Lung (tissue), 12 donors: ENCODE measurements around the gene TTLL7. TPM values are rescaled to one million over a fixed set of nuclear protein-coding genes. Genes with fewer than 3 reads are reported as not detected.
"Not testable (repeated sequence)": the region's sequence is repeated elsewhere in the genome, so short reads cannot be mapped to it uniquely, and the experiment has no call there.

Experiments
- ATAC-seq: fragments of 200-7000 bp; cut with Tn5 transposase; one replicate; pipeline ENCODE4 v1.9.1; 2020; ENCODE audit warnings: moderate number of reproducible peaks; ENCODE audit not compliant: insufficient read depth, low FRiP score
- DNase-seq, 3 donors: peaks; one replicate each; pipeline ENCODE4 v3.0.0-alpha.2; 2013 to 2017
- H3K27ac ChIP-seq, 2 donors: one replicate each; pipeline ENCODE4 v1.5.1; 2013; ENCODE audit warnings: mild to moderate bottlenecking in 2 of 2, moderate library complexity in 2 of 2, control low read depth in 1 of 2, inconsistent platforms in 1 of 2, low read depth in 1 of 2, low read length in 1 of 2
- H3K27me3 ChIP-seq, 3 donors: one replicate each; pipeline ENCODE4 v1.5.1; 2013; ENCODE audit warnings: low read length in 2 of 3; ENCODE audit not compliant: control insufficient read depth in 3 of 3, insufficient read depth in 3 of 3
- H3K36me3 ChIP-seq, 4 donors: one replicate each; pipeline ENCODE4 v1.5.1; 2013; ENCODE audit warnings: low read length in 4 of 4, mild to moderate bottlenecking in 1 of 4, moderate library complexity in 1 of 4; ENCODE audit not compliant: control insufficient read depth in 4 of 4, insufficient read depth in 4 of 4
- H3K4me1 ChIP-seq, 5 donors: one replicate each; pipeline ENCODE4 v1.5.1; 2013; ENCODE audit warnings: low read length in 5 of 5, mild to moderate bottlenecking in 2 of 5, moderate library complexity in 1 of 5; ENCODE audit not compliant: control insufficient read depth in 5 of 5, insufficient read depth in 5 of 5
- H3K4me3 ChIP-seq: one replicate; pipeline ENCODE4 v1.5.1; 2013; ENCODE audit warnings: mild to moderate bottlenecking, control low read depth, moderate library complexity
- H3K9ac ChIP-seq, 2 donors: one replicate each; pipeline ENCODE4 v1.5.1; 2013; ENCODE audit warnings: low read length in 2 of 2, control low read depth in 1 of 2; ENCODE audit not compliant: insufficient read depth in 1 of 2
- H3K9me3 ChIP-seq, 4 donors: one replicate each; pipeline ENCODE4 v1.5.1; 2013; ENCODE audit warnings: low read length in 3 of 4, mild to moderate bottlenecking in 1 of 4, moderate library complexity in 1 of 4; ENCODE audit not compliant: control insufficient read depth in 4 of 4, insufficient read depth in 3 of 4
- WGBS, 2 donors: extraction: QIAGEN DNeasy Blood & Tissue Kit; methylation state at CpG; one replicate each; pipeline ENCODE4 v1.1.7; 2013; 5-methylcytosine and 5-hydroxymethylcytosine counted together
- polyA plus RNA-seq, 2 donors: library from polyadenylated mRNA; stranded (reverse); fragments of 200-250 nt; gene quantifications; one replicate each; pipeline ENCODE4 v1.2.1, GENCODE V29; 2013
- total RNA-seq, 2 donors: library from RNA; depleted of rRNA in 1 of 2; stranded (reverse); fragments of >200 nt in 1 of 2; gene quantifications; one replicate each; pipeline ENCODE4 v1.2.1, GENCODE V29; 2014 to 2021
- TF ChIP-seq, protein P1 (sequence below): IDR thresholded peaks from 2 replicates; pipeline ENCODE4 v1.5.1; 2012; ENCODE audit warnings: mild to moderate bottlenecking; ENCODE audit errors: control extremely low read depth, extremely low read depth
- donor health status: control.
- donor health status: control.
- donor health status: Bipolar disorder and iron deficiency.
- donor health status: healthy.
- donor health status: DM: yes; HTN: yes; CAD: no.

Gene TTLL7
- total and polyA plus RNA-seq, 4 donors = 1.4 to 13.8 (median 9.1) TPM

DNA sequence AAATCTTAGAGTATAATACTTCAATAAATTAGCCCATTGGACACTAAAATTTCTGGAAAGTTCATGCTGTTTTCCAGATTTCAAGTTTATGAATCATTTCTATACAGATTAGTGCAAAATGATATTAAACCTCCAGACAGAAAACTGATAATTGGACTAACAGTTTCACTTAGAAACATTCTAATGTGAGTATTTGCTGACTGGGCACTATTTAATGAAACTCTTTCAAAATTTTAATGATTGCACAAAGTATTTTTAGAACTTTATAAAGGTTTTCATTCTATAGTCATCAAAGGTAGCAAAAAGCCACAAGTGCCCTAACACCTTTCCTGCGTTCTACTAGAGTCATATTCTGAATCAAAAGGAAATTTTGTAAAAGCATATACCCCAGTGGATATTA lies 81.0 kb downstream of the TTLL7 start:
- ATAC-seq (no peak), DNase-seq (no peak)
- Histone ChIP-seq H3K9me3 (no peaks in the 10 kb centered on the region), H3K36me3 (no peaks in the 10 kb centered on the region), H3K4me3 (no peak overlapping the region), H3K4me1 (no peaks in the 10 kb centered on the region), H3K27ac (no peak overlapping the region), H3K9ac (no peak overlapping the region), H3K27me3 (no peaks in the 10 kb centered on the region)
- TF ChIP-seq, protein P1, sequence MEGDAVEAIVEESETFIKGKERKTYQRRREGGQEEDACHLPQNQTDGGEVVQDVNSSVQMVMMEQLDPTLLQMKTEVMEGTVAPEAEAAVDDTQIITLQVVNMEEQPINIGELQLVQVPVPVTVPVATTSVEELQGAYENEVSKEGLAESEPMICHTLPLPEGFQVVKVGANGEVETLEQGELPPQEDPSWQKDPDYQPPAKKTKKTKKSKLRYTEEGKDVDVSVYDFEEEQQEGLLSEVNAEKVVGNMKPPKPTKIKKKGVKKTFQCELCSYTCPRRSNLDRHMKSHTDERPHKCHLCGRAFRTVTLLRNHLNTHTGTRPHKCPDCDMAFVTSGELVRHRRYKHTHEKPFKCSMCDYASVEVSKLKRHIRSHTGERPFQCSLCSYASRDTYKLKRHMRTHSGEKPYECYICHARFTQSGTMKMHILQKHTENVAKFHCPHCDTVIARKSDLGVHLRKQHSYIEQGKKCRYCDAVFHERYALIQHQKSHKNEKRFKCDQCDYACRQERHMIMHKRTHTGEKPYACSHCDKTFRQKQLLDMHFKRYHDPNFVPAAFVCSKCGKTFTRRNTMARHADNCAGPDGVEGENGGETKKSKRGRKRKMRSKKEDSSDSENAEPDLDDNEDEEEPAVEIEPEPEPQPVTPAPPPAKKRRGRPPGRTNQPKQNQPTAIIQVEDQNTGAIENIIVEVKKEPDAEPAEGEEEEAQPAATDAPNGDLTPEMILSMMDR = no peak
- 90 to 92% methylated on average over 1 of the region's 1 CpG for WGBS, 2 donors

DNA sequence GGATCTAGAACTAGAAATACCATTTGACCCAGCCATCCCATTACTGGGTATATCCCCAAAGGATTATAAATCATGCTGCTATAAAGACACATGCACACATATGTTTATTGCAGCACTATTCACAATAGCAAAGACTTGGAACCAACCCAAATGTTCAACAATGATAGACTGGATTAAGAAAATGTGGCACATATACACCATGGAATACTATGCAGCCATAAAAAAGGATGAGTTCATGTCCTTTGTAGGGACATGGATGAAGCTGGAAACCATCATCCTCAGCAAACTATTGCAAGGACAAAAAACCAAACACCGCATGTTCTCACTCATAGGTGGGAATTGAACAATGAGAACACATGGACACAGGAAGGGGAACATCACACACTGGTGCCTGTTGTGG lies 82.8 kb downstream of the TTLL7 start:
- not testable (repeated sequence) for H3K27ac ChIP-seq, H3K4me1 ChIP-seq, H3K4me3 ChIP-seq, DNase-seq, H3K27me3 ChIP-seq, H3K9ac ChIP-seq, H3K9me3 ChIP-seq, ATAC-seq, H3K36me3 ChIP-seq
- 100% methylated on average over 1 of the region's 1 CpG; no CpG with 5 or more reads in 1 of the 2 donors for WGBS, 2 donors

DNA sequence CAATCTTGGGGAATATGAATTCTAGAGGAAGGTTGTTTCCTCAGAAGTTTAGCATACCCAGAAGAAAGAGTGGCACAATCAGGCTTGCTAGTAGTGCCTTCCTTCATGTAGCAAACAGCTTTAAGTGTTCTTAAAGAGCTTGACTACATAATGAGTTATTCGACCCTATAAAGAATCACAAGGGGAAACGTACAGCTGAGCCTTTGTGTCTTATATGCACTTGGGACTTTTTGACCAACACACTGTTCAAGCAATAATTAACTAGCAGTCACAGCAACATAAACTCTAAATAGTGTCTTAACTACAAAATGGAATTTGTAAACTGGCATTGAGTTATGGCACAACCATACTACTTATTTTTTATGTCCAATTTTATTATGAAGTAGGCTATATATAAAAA lies 86.1 kb downstream of the TTLL7 start:
- Histone ChIP-seq H3K4me3 (no peak overlapping the region), H3K27me3 (no peaks in the 10 kb centered on the region), H3K9ac (no peak overlapping the region), H3K9me3 (no peaks in the 10 kb centered on the region), H3K4me1 (peaks cover 0 to 2% (median 0%) of the 10 kb centered on the region in 5 donors), H3K36me3 (no peaks in the 10 kb centered on the region), H3K27ac (no peak overlapping the region)
- no peak for DNase-seq
- ATAC-seq = no peak
- TF ChIP-seq, protein P1 = no peak
- 54 to 70% methylated on average over 2 of the region's 2 CpGs for WGBS, 2 donors

DNA sequence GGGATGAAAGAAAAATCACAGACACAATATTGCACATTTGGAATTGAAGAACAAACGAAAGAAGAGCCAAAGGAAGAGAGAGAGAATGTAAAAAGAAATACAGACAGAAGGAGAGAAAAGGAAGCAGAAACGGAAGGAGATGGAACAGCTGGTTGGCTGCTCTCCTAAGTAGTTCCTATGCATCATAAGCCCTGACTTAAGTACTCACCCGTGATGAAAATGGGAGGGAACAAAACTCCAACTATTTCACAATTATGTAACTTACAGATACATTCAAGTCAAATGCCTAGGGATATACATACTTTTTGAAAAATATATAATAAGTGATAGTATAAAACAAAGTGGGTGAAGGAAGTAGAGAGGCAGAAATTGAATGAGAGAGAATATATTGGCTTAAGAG lies 88.5 kb downstream of the TTLL7 start:
- H3K36me3 ChIP-seq = no peaks in the 10 kb centered on the region
- no peak overlapping the region for H3K4me3 ChIP-seq
- TF ChIP-seq, protein P1 = no peak
- WGBS, 2 donors = 32 to 49% methylated on average over 3 of the region's 3 CpGs
- ATAC-seq (no peak), DNase-seq (peak in 2 of 3 donors; percentile 44 to 72)
- H3K27ac ChIP-seq = no peak overlapping the region
- H3K9ac ChIP-seq = no peak overlapping the region
- peaks cover 0 to 2% (median 0%) of the 10 kb centered on the region in 5 donors for H3K4me1 ChIP-seq
- no peaks in the 10 kb centered on the region for H3K9me3 ChIP-seq
- H3K27me3 ChIP-seq = no peaks in the 10 kb centered on the region
